NCI-H1930 (cell line): Measurements from ENCODE around the gene AK1.

Experiments
- DNase-seq, 2 experiments: peaks; one replicate each; lab custom pipeline; 2025; lab: John Stamatoyannopoulos, UW

The AK1 gene

GRCh38 chr9:127817881-127818434 is 59.5 kb downstream of the AK1 start:
- no peak for DNase-seq

GRCh38 chr9:127816728-127817127 is 60.7 kb downstream of the AK1 start:
- no peak for DNase-seq
